A549 (cell line): Measurements from ENCODE around the gene IBSP. TPM values are rescaled to one million over a fixed set of nuclear protein-coding genes. Genes with fewer than 3 reads are reported as not detected.

Experiments used
- ATAC-seq, 2 experiments: fragments of 200-7000 bp in 1 of 2; fragments of >200 bp in 1 of 2; cut with Nextera tagmentation in 1 of 2; cut with Tn5 transposase in 1 of 2; 3 replicates each; pipeline versions ENCODE4 v1.8.0 to v1.9.1; 2018 to 2020; ENCODE audit warnings: mild to moderate bottlenecking in 1 of 2, moderate library complexity in 1 of 2
- CTCF ChIA-PET: fragments of 300-600 bp; sonication (Branson Sonifier 250); formaldehyde crosslinking; extraction: SDS; loops from one replicate; lab custom pipeline; 2021; ENCODE audit warnings: antibody characterized with exemption, inconsistent platforms; lab: Yijun Ruan, JAX
- POLR2A ChIA-PET: fragments of 350-600 bp; formaldehyde crosslinking; extraction: SDS; loops from one replicate; lab custom pipeline; 2021; ENCODE audit warnings: antibody characterized with exemption, inconsistent platforms; lab: Yijun Ruan, JAX
- DNase-seq, 2 experiments: peaks; one replicate each; pipeline versions ENCODE4 v3.0.0 to v3.0.0-alpha.2; 2011 to 2016; ENCODE audit warnings: low read depth in 1 of 2, low spot score in 1 of 2
- FAIRE-seq: peaks from 2 replicates; lab custom pipeline; 2011; peaks lifted over from hg19 to GRCh38; lab: Jason Lieb, UNC
- H3K27ac ChIP-seq, 2 experiments: fragments of >200 bp; sonication (Bioruptor Twin); formaldehyde crosslinking; 3 replicates each; pipeline ENCODE4 v1.5.1; 2016 to 2017
- H3K4me1 ChIP-seq: fragments of >200 bp; sonication (Bioruptor Twin); formaldehyde crosslinking; 3 replicates; pipeline ENCODE4 v1.6.1; 2016
- H3K4me2 ChIP-seq: fragments of >200 bp; sonication (Bioruptor Twin); formaldehyde crosslinking; 3 replicates; pipeline ENCODE4 v1.6.1; 2016
- H3K4me3 ChIP-seq: fragments of >200 bp; sonication (Bioruptor Twin); formaldehyde crosslinking; 3 replicates; pipeline ENCODE4 v1.5.1; 2016
- H3K9me3 ChIP-seq: fragments of >200 bp; sonication (Bioruptor Twin); formaldehyde crosslinking; 3 replicates; pipeline ENCODE4 v1.6.1; 2016
- CBX8 ChIP-seq: fragments of 200-600 bp; sonication (generic); IDR thresholded peaks from 2 replicates; pipeline ENCODE4 v1.6.1; 2016
- CEBPB ChIP-seq, 2 experiments: fragments of >200 bp in 1 of 2; sonication (Bioruptor Twin) in 1 of 2; formaldehyde crosslinking in 1 of 2; IDR thresholded peaks; 2 replicates each; pipeline ENCODE4 v1.6.1; 2012 to 2016
- CHD2 ChIP-seq: fragments of 150-350 bp; IDR thresholded peaks from 2 replicates; pipeline ENCODE4 v1.6.1; 2014; ENCODE audit warnings: low read length; ENCODE audit not compliant: partially characterized antibody
- CHD4 ChIP-seq: fragments of 200-600 bp; sonication (generic); IDR thresholded peaks from 2 replicates; pipeline ENCODE4 v1.6.1; 2016; ENCODE audit warnings: antibody characterized with exemption, mild to moderate bottlenecking, borderline replicate concordance
- CTCF ChIP-seq: fragments of >200 bp; sonication (Bioruptor Twin); formaldehyde crosslinking; IDR thresholded peaks from 3 replicates; pipeline ENCODE4 v1.5.1; 2016
- E2F6 ChIP-seq: IDR thresholded peaks from 2 replicates; pipeline ENCODE4 v1.6.1; 2012; ENCODE audit warnings: low read depth, borderline replicate concordance
- EHMT2 ChIP-seq: fragments of 200-600 bp; sonication (generic); IDR thresholded peaks from 2 replicates; pipeline ENCODE4 v1.6.1; 2016; ENCODE audit warnings: antibody characterized with exemption, low read depth, mild to moderate bottlenecking, moderate library complexity
- JUN ChIP-seq, 2 experiments: fragments of >200 bp; sonication (Bioruptor Twin); formaldehyde crosslinking; IDR thresholded peaks; 2 replicates in 1 of 2; 3 replicates in 1 of 2; pipeline ENCODE4 v1.6.1; 2016 to 2017
- KDM1A ChIP-seq: fragments of 200-600 bp; sonication (generic); IDR thresholded peaks from 2 replicates; pipeline ENCODE4 v1.6.1; 2016; ENCODE audit warnings: low read depth, mild to moderate bottlenecking
- MAFK ChIP-seq: fragments of 450-650 bp; IDR thresholded peaks from 2 replicates; pipeline ENCODE4 v1.6.1; 2014; ENCODE audit not compliant: partially characterized antibody
- MAZ ChIP-seq: fragments of 150-350 bp; IDR thresholded peaks from 2 replicates; pipeline ENCODE4 v1.6.1; 2014; ENCODE audit warnings: antibody characterized with exemption, low read depth, low read length, borderline replicate concordance
- NR3C1 ChIP-seq: fragments of >200 bp; sonication (Bioruptor Twin); formaldehyde crosslinking; IDR thresholded peaks from 3 replicates; pipeline ENCODE4 v1.6.1; 2017
- PHF8 ChIP-seq: fragments of 200-600 bp; sonication (generic); IDR thresholded peaks from 2 replicates; pipeline ENCODE4 v1.6.1; 2016; ENCODE audit warnings: low read depth, mild to moderate bottlenecking, antibody characterized with exemption, moderate library complexity, borderline replicate concordance
- POLR2A ChIP-seq: IDR thresholded peaks from 2 replicates; pipeline ENCODE4 v1.6.1; 2012; ENCODE audit warnings: mild to moderate bottlenecking, low read length
- REST ChIP-seq: fragments of 200-600 bp; sonication (generic); IDR thresholded peaks from 2 replicates; pipeline ENCODE4 v1.6.1; 2016; ENCODE audit warnings: antibody characterized with exemption, mild to moderate bottlenecking, moderate library complexity
- TFCP2L1 ChIP-seq: fragments of 250-450 bp; sonication (Bioruptor Pico); IDR thresholded peaks from 2 replicates; pipeline ENCODE4 v1.5.0; 2021; ENCODE audit warnings: mild to moderate bottlenecking
- TP53 ChIP-seq: fragments of 250-450 bp; sonication (Bioruptor Pico); IDR thresholded peaks from 2 replicates; pipeline ENCODE4 v1.5.0; 2021; ENCODE audit warnings: mild to moderate bottlenecking, moderate library complexity
- ZC3H11A ChIP-seq: fragments of 450-650 bp; IDR thresholded peaks from 2 replicates; pipeline ENCODE4 v1.6.1; 2014; ENCODE audit warnings: antibody characterized with exemption, mild to moderate bottlenecking
- ZFP36 ChIP-seq: fragments of 450-650 bp; IDR thresholded peaks from 2 replicates; pipeline ENCODE4 v1.6.1; 2014; ENCODE audit warnings: borderline replicate concordance; ENCODE audit not compliant: partially characterized antibody
- ZSCAN20 ChIP-seq: fragments of 250-450 bp; sonication (Bioruptor Pico); IDR thresholded peaks from 2 replicates; pipeline ENCODE4 v1.8.0; 2022; ENCODE audit warnings: mild to moderate bottlenecking, moderate library complexity
- WGBS: methylation state at CpG from one replicate; pipeline ENCODE4 v1.1.6; 2017; ENCODE audit errors: missing lambda C conversion rate; 5-methylcytosine and 5-hydroxymethylcytosine counted together
- polyA plus RNA-seq, 4 experiments: library from polyadenylated mRNA; depleted of rRNA in 3 of 4; stranded (reverse); fragments of >200 nt; fragmentation: RNase III in 1 of 4; extraction: RNeasy Plus Mini Kit Qiagen cat#74134 plus additional on column Dnase treatment in 1 of 4; gene quantifications; 2 replicates in 3 of 4; 3 replicates in 1 of 4; pipeline ENCODE4 v1.2.3, GENCODE V29; 2011 to 2017
- TF ChIP-seq, protein P1 (sequence below): IDR thresholded peaks from 2 replicates; pipeline ENCODE4 v1.6.1; 2012

The IBSP gene
- polyA plus RNA-seq, 2 of the 4 experiments (the other 2 are of a cell fraction), result not detected

GRCh38 chr4:87832669-87833068, 33.3 kb downstream of the IBSP start, which contains the start of gene MEPE (continued):
- TF ChIP-seq CTCF (no peak), CEBPB (IDR thresholded peaks at IDR 0.05) (no peak)

DNA sequence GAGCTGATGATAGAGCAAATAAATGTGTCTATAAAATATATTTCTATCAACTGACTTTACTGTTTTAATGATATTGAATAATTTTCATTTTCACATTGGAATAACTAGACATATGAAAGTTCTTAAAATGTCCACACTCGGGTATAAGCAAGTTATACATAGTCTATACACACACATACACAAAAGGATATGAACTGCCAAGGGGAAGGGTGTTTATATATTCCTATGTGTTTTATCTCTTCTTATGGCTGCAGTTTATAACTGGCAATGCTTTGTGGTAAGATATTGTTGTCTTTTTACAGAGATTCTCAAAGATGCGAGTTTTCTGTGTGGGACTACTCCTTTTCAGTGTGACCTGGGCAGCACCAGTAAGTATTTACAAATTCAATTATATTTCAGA, 35.0 kb downstream of the IBSP start:
- DNase-seq (no peak), FAIRE-seq (no peak), ATAC-seq (no peak)
- Histone ChIP-seq H3K4me2 (no peak overlapping the region), H3K4me3 (no peak overlapping the region), H3K9me3 (no peaks in the 10 kb centered on the region), H3K27ac (no peak overlapping the region), H3K4me1 (no peaks in the 10 kb centered on the region)
- TF ChIP-seq PHF8, result no peak
- no peak for TF ChIP-seq JUN (IDR thresholded peaks at IDR 0.05)
- TF ChIP-seq E2F6, result no peak
- TF ChIP-seq POLR2A, result no peak
- TF ChIP-seq ZC3H11A, result no peak
- TF ChIP-seq CBX8, result no peak
- no peak for TF ChIP-seq NR3C1
- no peak for TF ChIP-seq REST
- TF ChIP-seq ZFP36, result no peak
- no peak for TF ChIP-seq CHD2
- no peak for TF ChIP-seq CHD4
- TF ChIP-seq ZSCAN20 (CRISPR knock-in tag), result no peak
- TF ChIP-seq, protein P1, sequence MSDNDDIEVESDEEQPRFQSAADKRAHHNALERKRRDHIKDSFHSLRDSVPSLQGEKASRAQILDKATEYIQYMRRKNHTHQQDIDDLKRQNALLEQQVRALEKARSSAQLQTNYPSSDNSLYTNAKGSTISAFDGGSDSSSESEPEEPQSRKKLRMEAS, result no peak
- no peak for TF ChIP-seq MAZ
- TF ChIP-seq TFCP2L1, result no peak
- no peak for TF ChIP-seq KDM1A
- CTCF ChIA-PET, result interaction anchor here (0.7 kb wide), 1 partner anchor 293 kb away, joined by 3 read pairs; no protein-coding TSS in a partner anchor
- POLR2A ChIA-PET, result no interaction called here
- WGBS, result 48% methylated on average over 2 of the region's 2 CpGs

DNA sequence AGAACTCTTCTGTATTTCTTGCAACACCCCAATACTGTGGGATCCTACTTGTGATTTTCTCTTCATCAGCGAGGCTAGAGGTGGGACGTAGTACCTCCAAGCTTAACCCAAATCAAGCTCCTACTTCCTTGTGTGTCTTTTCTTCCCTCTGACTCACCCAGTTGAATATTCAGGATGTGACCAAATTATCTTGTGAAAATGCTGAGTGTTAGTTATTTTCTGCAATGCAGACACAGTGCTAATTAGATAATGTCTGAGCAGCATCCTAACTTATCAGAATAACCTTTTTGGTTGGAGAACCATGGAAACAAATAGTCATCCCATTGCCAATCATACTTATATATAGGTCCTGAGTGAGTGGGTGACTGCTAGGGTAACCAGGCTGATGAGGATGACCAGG, 35.8 kb downstream of the IBSP start:
- Histone ChIP-seq H3K9me3 (no peaks in the 10 kb centered on the region), H3K4me3 (no peak overlapping the region), H3K4me1 (no peaks in the 10 kb centered on the region)
- no peak for DNase-seq
- peak; percentile 66 for TF ChIP-seq MAFK
- no peak for TF ChIP-seq EHMT2
- TF ChIP-seq TP53, result no peak
- TF ChIP-seq, all 56 proteins: peak for 1
- ATAC-seq (no peak), FAIRE-seq (no peak)
- no peak overlapping the region for H3K27ac ChIP-seq
- 72% methylated on average over 2 of the region's 2 CpGs for WGBS
- ChIA-PET CTCF (interaction anchor here (0.7 to 1.6 kb wide), 4 partner anchors 10 to 294 kb away, joined by 3 to 7 read pairs (median 3); no protein-coding TSS in a partner anchor), POLR2A (no interaction called here)
- H3K4me2 ChIP-seq, result no peak overlapping the region
